NT2/D1 (cell line): Measurements from ENCODE around the gene RAB7B.

ENCODE experiments used
- YY1 ChIP-seq: IDR thresholded peaks from 2 replicates; pipeline ENCODE4 v1.6.1; 2011; ENCODE audit not compliant: insufficient read length, insufficient read depth
- ZNF274 ChIP-seq: IDR thresholded peaks from 2 replicates; pipeline ENCODE4 v1.6.1; 2011; ENCODE audit warnings: mild to moderate bottlenecking, low read depth, low read length

DNA sequence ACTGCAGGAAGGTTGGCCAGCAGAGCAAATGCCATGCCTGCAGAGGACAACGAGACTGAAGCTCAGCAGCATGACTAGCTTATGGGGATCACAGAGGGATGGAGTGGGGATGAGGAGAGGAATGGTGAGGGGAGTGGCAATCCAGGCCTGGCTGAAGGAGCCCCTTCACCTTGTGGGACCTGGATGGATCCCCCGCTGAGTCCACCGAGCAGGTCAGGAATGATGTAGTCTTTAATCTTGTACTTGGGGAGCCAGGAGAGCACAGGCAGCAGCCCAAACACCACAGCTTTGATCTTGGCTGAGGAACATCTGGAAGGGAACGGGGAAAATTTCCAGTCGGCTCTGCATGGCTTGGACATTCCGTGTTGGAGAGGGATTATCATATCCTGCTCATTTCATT lies 70.4 kb downstream of the RAB7B start:
- TF ChIP-seq ZNF274 (no peak), YY1 (no peak)
